ENCODE measurements around the gene MB21D2.
"Not testable (repeated sequence)": the region's sequence is repeated elsewhere in the genome, so short reads cannot be mapped to it uniquely, and the experiment has no call there.

Gene MB21D2

GRCh38 chr3:192801985-192802384, 115.7 kb downstream of the MB21D2 start:
- intact Hi-C loops (cut with DNase I; ENCODE audit: low total_unique reads), result loop anchor here (5.0 kb wide), 1 partner anchor 235 kb away; no protein-coding TSS in a partner anchor
- no peak overlapping the region for H3K27ac ChIP-seq
- no peak for TF ChIP-seq CTCF (IDR thresholded peaks at IDR 0.05)
- no peak for DNase-seq
- no peaks in the 10 kb centered on the region for H3K9me3 ChIP-seq
- H3K36me3 ChIP-seq, result peaks cover 0 to 13% (median 7%) of the 10 kb centered on the region in 3 donors
- H3K4me3 ChIP-seq, result no peak overlapping the region
- H3K27me3 ChIP-seq, result no peaks in the 10 kb centered on the region
- no peaks in the 10 kb centered on the region for H3K4me1 ChIP-seq

- H3K27ac ChIP-seq, result no peak overlapping the region
- H3K27me3 ChIP-seq, result no peaks in the 10 kb centered on the region
- no peak for DNase-seq
- H3K4me1 ChIP-seq, result peaks cover 0 to 8% (median 0%) of the 10 kb centered on the region in 4 donors
- H3K4me3 ChIP-seq, result no peak overlapping the region
- peaks cover 0 to 13% (median 7%) of the 10 kb centered on the region in 3 donors for H3K36me3 ChIP-seq
- intact Hi-C loops (cut with DNase I; ENCODE audit: low total_unique reads), result loop anchor here (5.0 kb wide), 1 partner anchor 232 kb away; no protein-coding TSS in a partner anchor
- no peak for TF ChIP-seq CTCF (IDR thresholded peaks at IDR 0.05)
- no peaks in the 10 kb centered on the region for H3K9me3 ChIP-seq
Measured at GRCh38 chr3:192799721-192800120, 117.9 kb downstream of the MB21D2 start.

GRCh38 chr3:192795021-192795420, 122.6 kb downstream of the MB21D2 start:
- no peak overlapping the region for H3K27ac ChIP-seq
- H3K9me3 ChIP-seq, result no peaks in the 10 kb centered on the region
- H3K27me3 ChIP-seq, result no peaks in the 10 kb centered on the region
- peaks cover 0 to 13% (median 7%) of the 10 kb centered on the region in 3 donors for H3K36me3 ChIP-seq
- H3K4me3 ChIP-seq, result no peak overlapping the region
- intact Hi-C loops (cut with DNase I; ENCODE audit: low total_unique reads), result no loop called here
- DNase-seq, result no peak
- peaks cover 0 to 8% (median 0%) of the 10 kb centered on the region in 4 donors for H3K4me1 ChIP-seq
- no peak for TF ChIP-seq CTCF (IDR thresholded peaks at IDR 0.05)

GRCh38 chr3:192794216-192794615, 123.4 kb downstream of the MB21D2 start:
- no peak overlapping the region for H3K27ac ChIP-seq
- H3K27me3 ChIP-seq, result no peaks in the 10 kb centered on the region
- no peak for DNase-seq
- H3K36me3 ChIP-seq, result peaks cover 0 to 11% (median 7%) of the 10 kb centered on the region in 3 donors
- no peak for TF ChIP-seq CTCF (IDR thresholded peaks at IDR 0.05)
- H3K9me3 ChIP-seq, result no peaks in the 10 kb centered on the region
- no peak overlapping the region for H3K4me3 ChIP-seq
- peaks cover 0 to 8% (median 0%) of the 10 kb centered on the region in 4 donors for H3K4me1 ChIP-seq
- intact Hi-C loops (cut with DNase I; ENCODE audit: low total_unique reads), result no loop called here

- DNase-seq; H3K4me1 ChIP-seq; H3K27ac ChIP-seq; H3K4me3 ChIP-seq; H3K36me3 ChIP-seq; intact Hi-C loops (cut with DNase I; ENCODE audit: low total_unique reads); H3K27me3 ChIP-seq; H3K9me3 ChIP-seq: not testable (repeated sequence)
Measured at GRCh38 chr3:192788816-192789515, 128.7 kb downstream of the MB21D2 start.

- intact Hi-C loops (cut with DNase I; ENCODE audit: low total_unique reads), result no loop called here
- no peak for TF ChIP-seq CTCF (IDR thresholded peaks at IDR 0.05)
- H3K27ac ChIP-seq, result no peak overlapping the region
- H3K4me1 ChIP-seq, result no peaks in the 10 kb centered on the region
- H3K36me3 ChIP-seq, result no peaks in the 10 kb centered on the region
- H3K27me3 ChIP-seq, result no peaks in the 10 kb centered on the region
- no peak overlapping the region for H3K4me3 ChIP-seq
- H3K9me3 ChIP-seq, result peaks cover 0 to 20% (median 18%) of the 10 kb centered on the region in 3 donors
- no peak for DNase-seq
Measured at GRCh38 chr3:192778508-192778907, 139.1 kb downstream of the MB21D2 start.

- intact Hi-C loops (cut with DNase I; ENCODE audit: low total_unique reads), result not testable (repeated sequence)
Measured at GRCh38 chr3:192774341-192774740, 143.3 kb downstream of the MB21D2 start.

More at GRCh38 chr3:192774341-192774740, 143.3 kb downstream of the MB21D2 start:
- DNase-seq, H3K27me3 ChIP-seq, H3K4me3 ChIP-seq, H3K36me3 ChIP-seq, H3K4me1 ChIP-seq, H3K27ac ChIP-seq: not testable (repeated sequence)
- peaks cover 0 to 20% (median 18%) of the 10 kb centered on the region in 3 donors for H3K9me3 ChIP-seq

Data from tibial artery (tissue), 4 donors.